Measurements from ENCODE around the gene ZDHHC8. TPM values are rescaled to one million over a fixed set of nuclear protein-coding genes. Genes with fewer than 3 reads are reported as not detected.
"Not testable (repeated sequence)": the region's sequence is repeated elsewhere in the genome, so short reads cannot be mapped to it uniquely, and the experiment has no call there.

The ZDHHC8 gene
- total RNA-seq, 2 donors from 2014 or later, result 45.6 to 46.3 TPM

GRCh38 chr22:20150381-20151275, 19.0 kb downstream of the ZDHHC8 start, which contains the start of gene CCDC188:
Gene CCDC188, minus strand, starts transcription at chr22:20151055. Its CDS starts 69 bp downstream, at chr22:20150986.
- intact Hi-C loops (cut with DNase I), result no loop called here
- DNase-seq (ENCODE audit: low spot score), result no peak

GRCh38 chr22:20151276-20151588, 19.6 kb downstream of the ZDHHC8 start:
- DNase-seq (ENCODE audit: low spot score), result no peak
- intact Hi-C loops (cut with DNase I), result no loop called here

GRCh38 chr22:20152464-20152890, 20.9 kb downstream of the ZDHHC8 start:
- DNase-seq (ENCODE audit: low spot score), result no peak
- intact Hi-C loops (cut with DNase I), result no loop called here

GRCh38 chr22:20153945-20154344, 22.3 kb downstream of the ZDHHC8 start:
- intact Hi-C loops (cut with DNase I), result no loop called here
- DNase-seq (ENCODE audit: low spot score), result no peak

- DNase-seq (ENCODE audit: low spot score), result no peak
- intact Hi-C loops (cut with DNase I), result loop anchor here in 1 of 2 donors (5.0 kb wide), 1 partner anchor 113 kb away; the partner anchor contains the start of gene RTN4R
These were observed 23.1 kb downstream of the ZDHHC8 start for GRCh38 chr22:20154602-20155187.

GRCh38 chr22:20155330-20156041, 23.9 kb downstream of the ZDHHC8 start:
- peak; percentile 88 for DNase-seq (ENCODE audit: low spot score)
- intact Hi-C loops (cut with DNase I), result loop anchor here in 1 of 2 donors (2.0 to 5.0 kb wide), 2 partner anchors 112 to 129 kb away; partner anchors contain the start of gene RTN4R

- DNase-seq (ENCODE audit: low spot score), result no peak
- intact Hi-C loops (cut with DNase I), result loop anchor here in 1 of 2 donors (2.0 to 5.0 kb wide), 2 partner anchors 111 to 129 kb away; partner anchors contain the start of gene RTN4R
These were observed 24.4 kb downstream of the ZDHHC8 start for GRCh38 chr22:20156042-20156389.

GRCh38 chr22:20156611-20157429, 25.2 kb downstream of the ZDHHC8 start:
- intact Hi-C loops (cut with DNase I), result loop anchor here in 1 of 2 donors (2.0 to 5.0 kb wide), 2 partner anchors 110 to 128 kb away; partner anchors contain the start of gene RTN4R
- peak; percentile 94 for DNase-seq (ENCODE audit: low spot score)

GRCh38 chr22:20157430-20158183, 26.0 kb downstream of the ZDHHC8 start:
- intact Hi-C loops (cut with DNase I), result loop anchor here (2.0 to 5.0 kb wide), 2 partner anchors 110 to 127 kb away; partner anchors contain the start of gene RTN4R (in 1 of the 2)

GRCh38 chr22:20158391-20159036, 26.9 kb downstream of the ZDHHC8 start:
- intact Hi-C loops (cut with DNase I), result loop anchor here (2.0 to 5.0 kb wide), 2 partner anchors 109 to 126 kb away; partner anchors contain the start of gene RTN4R (in 1 of the 2)
- DNase-seq (ENCODE audit: low spot score), result no peak

More at GRCh38 chr22:20157430-20158183, 26.0 kb downstream of the ZDHHC8 start:
- no peak for DNase-seq (ENCODE audit: low spot score)

GRCh38 chr22:20159076-20159475, 27.5 kb downstream of the ZDHHC8 start:
- intact Hi-C loops (cut with DNase I), result loop anchor here (2.0 to 5.0 kb wide), 2 partner anchors 108 to 126 kb away; partner anchors contain the start of gene RTN4R (in 1 of the 2)
- no peak for DNase-seq (ENCODE audit: low spot score)

- DNase-seq (ENCODE audit: low spot score), result not testable (repeated sequence)
- intact Hi-C loops (cut with DNase I), result loop anchor here (2.0 to 5.0 kb wide), 2 partner anchors 108 to 125 kb away; partner anchors contain the start of gene RTN4R (in 1 of the 2)
These were observed 27.9 kb downstream of the ZDHHC8 start for GRCh38 chr22:20159531-20159930.

GRCh38 chr22:20160041-20160440, 28.4 kb downstream of the ZDHHC8 start:
- no peak for DNase-seq (ENCODE audit: low spot score)
- intact Hi-C loops (cut with DNase I), result no loop called here

GRCh38 chr22:20164863-20165262, 33.3 kb downstream of the ZDHHC8 start:
- DNase-seq (ENCODE audit: low spot score), result no peak
- intact Hi-C loops (cut with DNase I), result no loop called here

GRCh38 chr22:20165421-20165820, 33.8 kb downstream of the ZDHHC8 start:
- intact Hi-C loops (cut with DNase I), result no loop called here
- DNase-seq (ENCODE audit: low spot score), result no peak

- DNase-seq (ENCODE audit: low spot score), result no peak
- intact Hi-C loops (cut with DNase I), result no loop called here
These were observed 34.3 kb downstream of the ZDHHC8 start for GRCh38 chr22:20165913-20166312.

- intact Hi-C loops (cut with DNase I), result no loop called here
- no peak for DNase-seq (ENCODE audit: low spot score)
These were observed 35.1 kb downstream of the ZDHHC8 start for GRCh38 chr22:20166703-20167102.

All from posterior vena cava (tissue), 2 donors.